Tibial nerve (tissue), 3 donors: ENCODE measurements around the gene RGS5.
"Not testable (repeated sequence)": the region's sequence is repeated elsewhere in the genome, so short reads cannot be mapped to it uniquely, and the experiment has no call there.

ENCODE experiments used
- POLR2A ChIP-seq, 2 donors: fragments of 450-650 bp; IDR thresholded peaks; one replicate each; pipeline ENCODE4 v1.6.1; 2017; ENCODE audit warnings: antibody characterized with exemption in 2 of 2, mild to moderate bottlenecking in 2 of 2, moderate library complexity in 2 of 2
- TF ChIP-seq, protein P1 (sequence below), 5 experiments: fragments of 200-600 bp in 3 of 5; fragments of 450-650 bp in 2 of 5; sonication (generic) in 3 of 5; IDR thresholded peaks; one replicate each; pipeline ENCODE4 v1.5.1; 2016 to 2019; ENCODE audit warnings: antibody characterized with exemption in 5 of 5, mild to moderate bottlenecking in 3 of 5, moderate library complexity in 2 of 5

- TF ChIP-seq, protein P1, sequence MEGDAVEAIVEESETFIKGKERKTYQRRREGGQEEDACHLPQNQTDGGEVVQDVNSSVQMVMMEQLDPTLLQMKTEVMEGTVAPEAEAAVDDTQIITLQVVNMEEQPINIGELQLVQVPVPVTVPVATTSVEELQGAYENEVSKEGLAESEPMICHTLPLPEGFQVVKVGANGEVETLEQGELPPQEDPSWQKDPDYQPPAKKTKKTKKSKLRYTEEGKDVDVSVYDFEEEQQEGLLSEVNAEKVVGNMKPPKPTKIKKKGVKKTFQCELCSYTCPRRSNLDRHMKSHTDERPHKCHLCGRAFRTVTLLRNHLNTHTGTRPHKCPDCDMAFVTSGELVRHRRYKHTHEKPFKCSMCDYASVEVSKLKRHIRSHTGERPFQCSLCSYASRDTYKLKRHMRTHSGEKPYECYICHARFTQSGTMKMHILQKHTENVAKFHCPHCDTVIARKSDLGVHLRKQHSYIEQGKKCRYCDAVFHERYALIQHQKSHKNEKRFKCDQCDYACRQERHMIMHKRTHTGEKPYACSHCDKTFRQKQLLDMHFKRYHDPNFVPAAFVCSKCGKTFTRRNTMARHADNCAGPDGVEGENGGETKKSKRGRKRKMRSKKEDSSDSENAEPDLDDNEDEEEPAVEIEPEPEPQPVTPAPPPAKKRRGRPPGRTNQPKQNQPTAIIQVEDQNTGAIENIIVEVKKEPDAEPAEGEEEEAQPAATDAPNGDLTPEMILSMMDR (IDR thresholded peaks at IDR 0.05): not testable (repeated sequence)
- not testable (repeated sequence) for TF ChIP-seq POLR2A (IDR thresholded peaks at IDR 0.05)
These were observed 30.9 kb upstream of the RGS5 start for GRCh38 chr1:163233643-163234042.
